ENCODE data around the gene TRIM37.

TRIM37 gene

DNA sequence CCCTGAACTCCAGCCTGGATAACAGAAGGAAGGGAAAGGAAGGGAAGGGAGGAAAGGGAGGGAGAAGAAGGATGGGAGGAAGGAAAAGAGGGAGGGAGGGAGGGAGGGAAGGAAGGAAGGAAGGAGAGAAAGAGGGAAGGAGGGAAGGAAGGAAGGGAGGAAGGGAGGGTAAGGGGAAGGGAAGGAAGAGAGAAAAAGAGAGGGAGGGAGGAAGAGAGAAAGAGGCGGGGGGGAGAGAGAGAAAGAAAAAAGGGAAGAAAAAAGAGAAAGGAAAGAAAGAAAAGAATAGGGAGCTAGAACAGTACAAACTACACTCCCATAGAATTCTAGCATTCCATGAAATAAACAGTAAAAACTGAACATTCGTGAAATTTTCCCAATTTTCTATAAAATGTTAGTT lies 23.1 kb upstream of the TRIM37 start:
- TF ChIP-seq FOXM1 (IDR thresholded peaks at IDR 0.05; ENCODE audit: borderline replicate concordance, low read depth) = no peak
- no peak for TF ChIP-seq TEAD4 (IDR thresholded peaks at IDR 0.05)

GRCh38 chr17:59126809-59127417 lies 20.2 kb upstream of the TRIM37 start:
- TF ChIP-seq REST (IDR thresholded peaks at IDR 0.05; ENCODE audit: low read depth) (no peak), EP300 (IDR thresholded peaks at IDR 0.05; ENCODE audit: borderline replicate concordance) (no peak), FOXM1 (IDR thresholded peaks at IDR 0.05; ENCODE audit: borderline replicate concordance, low read depth) (no peak), EGR1 (IDR thresholded peaks at IDR 0.05) (no peak), TAF1 (IDR thresholded peaks at IDR 0.05; ENCODE audit: low read depth) (no peak), USF1 (IDR thresholded peaks at IDR 0.05) (no peak), ZBTB7A (IDR thresholded peaks at IDR 0.05; ENCODE audit: low read depth) (no peak), NFIC (IDR thresholded peaks at IDR 0.05) (no peak), CEBPB (IDR thresholded peaks at IDR 0.05) (no peak), TEAD4 (IDR thresholded peaks at IDR 0.05) (no peak), YY1 (IDR thresholded peaks at IDR 0.05; ENCODE audit: low read depth) (no peak), CREB1 (IDR thresholded peaks at IDR 0.05; ENCODE audit: low read depth) (no peak), TCF12 (IDR thresholded peaks at IDR 0.05; ENCODE audit: low read depth) (no peak)
- TF ChIP-seq, protein P1, sequence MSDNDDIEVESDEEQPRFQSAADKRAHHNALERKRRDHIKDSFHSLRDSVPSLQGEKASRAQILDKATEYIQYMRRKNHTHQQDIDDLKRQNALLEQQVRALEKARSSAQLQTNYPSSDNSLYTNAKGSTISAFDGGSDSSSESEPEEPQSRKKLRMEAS (IDR thresholded peaks at IDR 0.05) = no peak

DNA sequence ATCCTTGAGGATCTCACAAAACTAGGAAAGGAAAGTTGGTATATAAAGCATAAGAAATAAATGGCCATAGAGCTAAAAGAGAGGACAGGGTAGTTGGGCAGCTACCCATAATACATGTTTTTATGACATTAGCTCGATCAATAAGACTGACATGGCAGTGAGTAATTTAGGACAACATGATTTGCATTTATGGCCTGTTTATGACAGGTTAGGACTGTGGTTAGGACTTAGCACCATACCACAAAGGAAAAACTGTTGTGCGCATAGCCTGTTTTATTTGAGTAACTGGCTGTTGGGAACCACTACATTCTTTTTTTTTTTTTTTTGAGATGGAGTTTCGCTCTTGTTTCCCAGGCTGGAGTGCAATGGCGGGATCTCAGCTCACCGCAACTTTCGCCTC lies 18.0 kb upstream of the TRIM37 start:
- TF ChIP-seq EP300 (IDR thresholded peaks at IDR 0.05; ENCODE audit: borderline replicate concordance) = no peak
- no peak for TF ChIP-seq USF1 (IDR thresholded peaks at IDR 0.05)
- TF ChIP-seq TAF1 (IDR thresholded peaks at IDR 0.05; ENCODE audit: low read depth) = no peak
- TF ChIP-seq CREB1 (IDR thresholded peaks at IDR 0.05; ENCODE audit: low read depth) = no peak
- no peak for TF ChIP-seq TCF12 (IDR thresholded peaks at IDR 0.05; ENCODE audit: low read depth)
- TF ChIP-seq ZBTB7A (IDR thresholded peaks at IDR 0.05; ENCODE audit: low read depth) = no peak
- TF ChIP-seq EGR1 (IDR thresholded peaks at IDR 0.05) = no peak
- TF ChIP-seq YY1 (IDR thresholded peaks at IDR 0.05; ENCODE audit: low read depth) = no peak
- TF ChIP-seq NFIC (IDR thresholded peaks at IDR 0.05) = no peak
- TF ChIP-seq RAD21 (IDR thresholded peaks at IDR 0.05; ENCODE audit: low read depth) = no peak
- no peak for TF ChIP-seq TEAD4 (IDR thresholded peaks at IDR 0.05)
- no peak for TF ChIP-seq FOXM1 (IDR thresholded peaks at IDR 0.05; ENCODE audit: borderline replicate concordance, low read depth)
- no peak for TF ChIP-seq REST (IDR thresholded peaks at IDR 0.05; ENCODE audit: low read depth)
- TF ChIP-seq, protein P1 (IDR thresholded peaks at IDR 0.05) = no peak
- no peak for TF ChIP-seq CEBPB (IDR thresholded peaks at IDR 0.05)

GRCh38 chr17:59121901-59122480 lies 15.3 kb upstream of the TRIM37 start:
- TF ChIP-seq CEBPB (IDR thresholded peaks at IDR 0.05) = no peak

- TF ChIP-seq RAD21 (IDR thresholded peaks at IDR 0.05; ENCODE audit: low read depth) = no peak
- TF ChIP-seq TEAD4 (IDR thresholded peaks at IDR 0.05) = no peak
- no peak for TF ChIP-seq FOXM1 (IDR thresholded peaks at IDR 0.05; ENCODE audit: borderline replicate concordance, low read depth)
- no peak for TF ChIP-seq EGR1 (IDR thresholded peaks at IDR 0.05)
- no peak for TF ChIP-seq CREB1 (IDR thresholded peaks at IDR 0.05; ENCODE audit: low read depth)
- no peak for TF ChIP-seq CEBPB (IDR thresholded peaks at IDR 0.05)
- TF ChIP-seq TCF12 (IDR thresholded peaks at IDR 0.05; ENCODE audit: low read depth) = no peak
- TF ChIP-seq USF1 (IDR thresholded peaks at IDR 0.05) = no peak
- TF ChIP-seq YY1 (IDR thresholded peaks at IDR 0.05; ENCODE audit: low read depth) = no peak
- TF ChIP-seq NFIC (IDR thresholded peaks at IDR 0.05) = no peak
- TF ChIP-seq EP300 (IDR thresholded peaks at IDR 0.05; ENCODE audit: borderline replicate concordance) = no peak
- no peak for TF ChIP-seq ZBTB7A (IDR thresholded peaks at IDR 0.05; ENCODE audit: low read depth)
- no peak for TF ChIP-seq REST (IDR thresholded peaks at IDR 0.05; ENCODE audit: low read depth)
- TF ChIP-seq, protein P1 (IDR thresholded peaks at IDR 0.05) = no peak
- no peak for TF ChIP-seq TAF1 (IDR thresholded peaks at IDR 0.05; ENCODE audit: low read depth)
These were observed 8.8 kb upstream of the TRIM37 start for GRCh38 chr17:59115474-59115873.

Data from Ishikawa (cell line).